Measurements from ENCODE around the gene TMEM150C. TPM values are rescaled to one million over a fixed set of nuclear protein-coding genes. Genes with fewer than 3 reads are reported as not detected.
"Not testable (repeated sequence)": the region's sequence is repeated elsewhere in the genome, so short reads cannot be mapped to it uniquely, and the experiment has no call there.

The TMEM150C gene
- total and polyA plus RNA-seq, 2 donors (not counting 1 experiment from before 2014, with no cell fraction given) = 0.24 to 1.2 TPM

- DNase-seq (ENCODE audit: low read depth in 2 of 2) = no peak
- H3K9me3 ChIP-seq (ENCODE audit: control insufficient read depth, insufficient read depth, low read depth, low read length) = no peaks in the 10 kb centered on the region
- H3K27me3 ChIP-seq (ENCODE audit: control insufficient read depth, insufficient read depth, low read length) = no peaks in the 10 kb centered on the region
- no peak overlapping the region for H3K4me3 ChIP-seq (replicated peaks in 1 of 4; ENCODE audit: control extremely low read depth in 1 of 4, insufficient read depth in 1 of 4, low read depth in 3 of 4, low read length in 4 of 4)
- H3K4me2 ChIP-seq (ENCODE audit: extremely low read depth, insufficient read depth, low read length) = no peak overlapping the region
- H2AFZ ChIP-seq (ENCODE audit: low read length) = no peak overlapping the region
- H3K36me3 ChIP-seq (ENCODE audit: control insufficient read depth, insufficient read depth, low read length) = no peaks in the 10 kb centered on the region
- no peak for TF ChIP-seq EZH2 (IDR thresholded peaks at IDR 0.05; ENCODE audit: low read length, missing control alignments)
- TF ChIP-seq, protein P1, sequence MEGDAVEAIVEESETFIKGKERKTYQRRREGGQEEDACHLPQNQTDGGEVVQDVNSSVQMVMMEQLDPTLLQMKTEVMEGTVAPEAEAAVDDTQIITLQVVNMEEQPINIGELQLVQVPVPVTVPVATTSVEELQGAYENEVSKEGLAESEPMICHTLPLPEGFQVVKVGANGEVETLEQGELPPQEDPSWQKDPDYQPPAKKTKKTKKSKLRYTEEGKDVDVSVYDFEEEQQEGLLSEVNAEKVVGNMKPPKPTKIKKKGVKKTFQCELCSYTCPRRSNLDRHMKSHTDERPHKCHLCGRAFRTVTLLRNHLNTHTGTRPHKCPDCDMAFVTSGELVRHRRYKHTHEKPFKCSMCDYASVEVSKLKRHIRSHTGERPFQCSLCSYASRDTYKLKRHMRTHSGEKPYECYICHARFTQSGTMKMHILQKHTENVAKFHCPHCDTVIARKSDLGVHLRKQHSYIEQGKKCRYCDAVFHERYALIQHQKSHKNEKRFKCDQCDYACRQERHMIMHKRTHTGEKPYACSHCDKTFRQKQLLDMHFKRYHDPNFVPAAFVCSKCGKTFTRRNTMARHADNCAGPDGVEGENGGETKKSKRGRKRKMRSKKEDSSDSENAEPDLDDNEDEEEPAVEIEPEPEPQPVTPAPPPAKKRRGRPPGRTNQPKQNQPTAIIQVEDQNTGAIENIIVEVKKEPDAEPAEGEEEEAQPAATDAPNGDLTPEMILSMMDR (conservative IDR thresholded peaks at IDR 0.05 in 1 of 2, IDR thresholded peaks at IDR 0.05 in 1 of 2; ENCODE audit: low read depth in 1 of 2, low read length in 2 of 2) = no peak
- H3K4me1 ChIP-seq (ENCODE audit: control insufficient read depth, extremely low read depth, insufficient read depth, low read length) = no peaks in the 10 kb centered on the region
- H3K79me2 ChIP-seq (ENCODE audit: control insufficient read depth, insufficient read depth, low read length) = no peaks in the 10 kb centered on the region
- no peak overlapping the region for H3K9ac ChIP-seq (ENCODE audit: insufficient read depth, low read length)
- H4K20me1 ChIP-seq (ENCODE audit: control insufficient read depth, extremely low read depth, insufficient read depth, low read length) = no peaks in the 10 kb centered on the region
- H3K27ac ChIP-seq (ENCODE audit: insufficient read depth, low read length) = no peak overlapping the region
These were observed 6.5 kb downstream of the TMEM150C start for GRCh38 chr4:82555276-82555675.

GRCh38 chr4:82553020-82553419, 8.8 kb downstream of the TMEM150C start:
- no peak for DNase-seq (ENCODE audit: low read depth in 2 of 2)
- H3K27ac ChIP-seq (ENCODE audit: insufficient read depth, low read length) = no peak overlapping the region
- H3K9ac ChIP-seq (ENCODE audit: insufficient read depth, low read length) = no peak overlapping the region
- H4K20me1 ChIP-seq (ENCODE audit: control insufficient read depth, extremely low read depth, insufficient read depth, low read length) = no peaks in the 10 kb centered on the region
- no peak overlapping the region for H3K4me3 ChIP-seq (replicated peaks in 1 of 4; ENCODE audit: control extremely low read depth in 1 of 4, insufficient read depth in 1 of 4, low read depth in 3 of 4, low read length in 4 of 4)
- H2AFZ ChIP-seq (ENCODE audit: low read length) = no peak overlapping the region
- H3K36me3 ChIP-seq (ENCODE audit: control insufficient read depth, insufficient read depth, low read length) = no peaks in the 10 kb centered on the region
- no peaks in the 10 kb centered on the region for H3K9me3 ChIP-seq (ENCODE audit: control insufficient read depth, insufficient read depth, low read depth, low read length)
- H3K4me1 ChIP-seq (ENCODE audit: control insufficient read depth, extremely low read depth, insufficient read depth, low read length) = no peaks in the 10 kb centered on the region
- no peak overlapping the region for H3K4me2 ChIP-seq (ENCODE audit: extremely low read depth, insufficient read depth, low read length)
- TF ChIP-seq, protein P1 (conservative IDR thresholded peaks at IDR 0.05 in 1 of 2, IDR thresholded peaks at IDR 0.05 in 1 of 2; ENCODE audit: low read depth in 1 of 2, low read length in 2 of 2) = no peak
- no peak for TF ChIP-seq EZH2 (IDR thresholded peaks at IDR 0.05; ENCODE audit: low read length, missing control alignments)
- no peaks in the 10 kb centered on the region for H3K27me3 ChIP-seq (ENCODE audit: control insufficient read depth, insufficient read depth, low read length)
- H3K79me2 ChIP-seq (ENCODE audit: control insufficient read depth, insufficient read depth, low read length) = no peaks in the 10 kb centered on the region

- no peak overlapping the region for H3K4me3 ChIP-seq (replicated peaks in 1 of 4; ENCODE audit: control extremely low read depth in 1 of 4, insufficient read depth in 1 of 4, low read depth in 3 of 4, low read length in 4 of 4)
- no peaks in the 10 kb centered on the region for H3K9me3 ChIP-seq (ENCODE audit: control insufficient read depth, insufficient read depth, low read depth, low read length)
- H3K4me1 ChIP-seq (ENCODE audit: control insufficient read depth, extremely low read depth, insufficient read depth, low read length) = no peaks in the 10 kb centered on the region
- no peak overlapping the region for H3K4me2 ChIP-seq (ENCODE audit: extremely low read depth, insufficient read depth, low read length)
- no peak overlapping the region for H2AFZ ChIP-seq (ENCODE audit: low read length)
- no peaks in the 10 kb centered on the region for H4K20me1 ChIP-seq (ENCODE audit: control insufficient read depth, extremely low read depth, insufficient read depth, low read length)
- H3K79me2 ChIP-seq (ENCODE audit: control insufficient read depth, insufficient read depth, low read length) = no peaks in the 10 kb centered on the region
- H3K36me3 ChIP-seq (ENCODE audit: control insufficient read depth, insufficient read depth, low read length) = no peaks in the 10 kb centered on the region
- no peak overlapping the region for H3K27ac ChIP-seq (ENCODE audit: insufficient read depth, low read length)
- TF ChIP-seq, protein P1 (conservative IDR thresholded peaks at IDR 0.05 in 1 of 2, IDR thresholded peaks at IDR 0.05 in 1 of 2; ENCODE audit: low read depth in 1 of 2, low read length in 2 of 2) = no peak
- TF ChIP-seq EZH2 (IDR thresholded peaks at IDR 0.05; ENCODE audit: low read length, missing control alignments) = no peak
- DNase-seq (ENCODE audit: low read depth in 2 of 2) = no peak
- H3K9ac ChIP-seq (ENCODE audit: insufficient read depth, low read length) = no peak overlapping the region
- H3K27me3 ChIP-seq (ENCODE audit: control insufficient read depth, insufficient read depth, low read length) = no peaks in the 10 kb centered on the region
These were observed 10.1 kb downstream of the TMEM150C start for GRCh38 chr4:82551734-82552133.

GRCh38 chr4:82547850-82548249, 13.9 kb downstream of the TMEM150C start:
- not testable (repeated sequence) for H4K20me1 ChIP-seq (ENCODE audit: control insufficient read depth, extremely low read depth, insufficient read depth, low read length); H3K79me2 ChIP-seq (ENCODE audit: control insufficient read depth, insufficient read depth, low read length); H3K4me1 ChIP-seq (ENCODE audit: control insufficient read depth, extremely low read depth, insufficient read depth, low read length); H3K27me3 ChIP-seq (ENCODE audit: control insufficient read depth, insufficient read depth, low read length); H3K4me2 ChIP-seq (ENCODE audit: extremely low read depth, insufficient read depth, low read length); H3K9ac ChIP-seq (ENCODE audit: insufficient read depth, low read length); H3K9me3 ChIP-seq (ENCODE audit: control insufficient read depth, insufficient read depth, low read depth, low read length); H3K4me3 ChIP-seq (replicated peaks in 1 of 4; ENCODE audit: control extremely low read depth in 1 of 4, insufficient read depth in 1 of 4, low read depth in 3 of 4, low read length in 4 of 4); H3K27ac ChIP-seq (ENCODE audit: insufficient read depth, low read length); H3K36me3 ChIP-seq (ENCODE audit: control insufficient read depth, insufficient read depth, low read length); H2AFZ ChIP-seq (ENCODE audit: low read length); DNase-seq (ENCODE audit: low read depth in 2 of 2)
